ENCODE data around the gene ANKRD13C. TPM values are rescaled to one million over a fixed set of nuclear protein-coding genes. Genes with fewer than 3 reads are reported as not detected.
"Not testable (repeated sequence)": the region's sequence is repeated elsewhere in the genome, so short reads cannot be mapped to it uniquely, and the experiment has no call there.

Gene ANKRD13C, protein sequence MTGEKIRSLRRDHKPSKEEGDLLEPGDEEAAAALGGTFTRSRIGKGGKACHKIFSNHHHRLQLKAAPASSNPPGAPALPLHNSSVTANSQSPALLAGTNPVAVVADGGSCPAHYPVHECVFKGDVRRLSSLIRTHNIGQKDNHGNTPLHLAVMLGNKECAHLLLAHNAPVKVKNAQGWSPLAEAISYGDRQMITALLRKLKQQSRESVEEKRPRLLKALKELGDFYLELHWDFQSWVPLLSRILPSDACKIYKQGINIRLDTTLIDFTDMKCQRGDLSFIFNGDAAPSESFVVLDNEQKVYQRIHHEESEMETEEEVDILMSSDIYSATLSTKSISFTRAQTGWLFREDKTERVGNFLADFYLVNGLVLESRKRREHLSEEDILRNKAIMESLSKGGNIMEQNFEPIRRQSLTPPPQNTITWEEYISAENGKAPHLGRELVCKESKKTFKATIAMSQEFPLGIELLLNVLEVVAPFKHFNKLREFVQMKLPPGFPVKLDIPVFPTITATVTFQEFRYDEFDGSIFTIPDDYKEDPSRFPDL
- total RNA-seq = 36.9 TPM

- peak; percentile 99 for DNase-seq
Measured at GRCh38 chr1:70354332-70355110, at the start of gene ANKRD13C. ANKRD13C (minus strand) TSS chr1:70354722; CDS start chr1:70354408, 314 bp downstream.

DNA sequence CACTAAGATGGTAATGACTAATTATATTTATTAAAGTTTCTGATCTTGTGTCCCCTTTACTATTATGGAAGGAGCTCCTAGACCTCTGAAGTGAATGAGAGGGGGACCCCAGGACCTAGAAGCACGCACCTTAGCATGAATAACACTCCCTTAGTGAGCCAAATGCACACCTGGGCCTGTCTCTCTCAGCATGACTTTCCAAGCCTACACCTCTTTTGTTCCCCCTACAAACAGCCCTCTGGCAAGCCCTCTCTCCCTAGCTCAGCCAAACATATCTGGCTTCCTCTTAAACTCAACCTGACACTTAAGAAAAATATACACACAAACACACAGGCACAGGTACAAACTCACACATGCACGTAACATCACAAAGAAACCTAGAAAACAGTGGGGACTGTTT lies 49.2 kb upstream of the ANKRD13C start:
- no peak for DNase-seq

DNA sequence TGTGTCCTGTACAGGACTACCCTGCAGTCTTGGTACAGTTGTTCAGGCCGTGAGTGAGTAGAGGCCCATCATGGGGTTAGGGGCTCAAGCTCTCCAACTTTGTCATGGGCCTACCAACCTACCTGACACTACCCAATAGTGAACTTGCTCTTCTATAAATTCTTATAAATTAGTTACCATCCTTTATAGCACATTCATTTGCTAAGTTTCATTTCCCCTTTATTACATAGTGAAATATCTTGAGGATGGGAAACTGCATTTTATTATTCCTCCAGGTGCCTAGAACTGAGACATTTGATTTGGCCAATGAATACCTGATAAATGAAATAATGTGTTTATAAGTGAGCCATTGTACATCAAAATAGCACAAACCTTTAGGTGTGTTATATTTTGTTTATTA lies 47.5 kb upstream of the ANKRD13C start:
- DNase-seq = no peak

- no peak for DNase-seq
Measured at GRCh38 chr1:70400335-70400734, 45.8 kb upstream of the ANKRD13C start.

GRCh38 chr1:70397013-70397412 lies 42.5 kb upstream of the ANKRD13C start:
- DNase-seq = no peak

GRCh38 chr1:70396607-70397006 lies 42.1 kb upstream of the ANKRD13C start:
- DNase-seq = no peak

DNA sequence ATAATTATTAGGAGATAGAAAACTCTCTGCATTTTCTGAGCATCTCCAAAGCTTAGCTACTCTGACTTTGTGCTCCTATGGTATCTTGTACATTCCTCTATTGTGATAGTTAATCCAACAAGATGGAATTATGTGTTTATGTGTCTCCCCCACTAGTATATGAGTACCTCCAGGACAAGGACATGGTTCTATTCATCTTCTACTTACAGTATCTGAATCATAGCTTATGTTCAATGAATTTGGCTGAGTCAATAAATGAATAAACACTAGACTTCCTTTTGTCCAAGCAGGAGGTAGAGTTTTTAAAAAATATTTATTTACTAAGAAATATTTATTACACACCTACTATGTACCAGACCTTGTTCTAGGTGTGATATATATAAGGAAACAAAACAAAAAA lies 38.1 kb upstream of the ANKRD13C start:
- no peak for DNase-seq

GRCh38 chr1:70387507-70387906 lies 33.0 kb upstream of the ANKRD13C start:
- DNase-seq = no peak

GRCh38 chr1:70386121-70386520 lies 31.6 kb upstream of the ANKRD13C start:
- no peak for DNase-seq

DNA sequence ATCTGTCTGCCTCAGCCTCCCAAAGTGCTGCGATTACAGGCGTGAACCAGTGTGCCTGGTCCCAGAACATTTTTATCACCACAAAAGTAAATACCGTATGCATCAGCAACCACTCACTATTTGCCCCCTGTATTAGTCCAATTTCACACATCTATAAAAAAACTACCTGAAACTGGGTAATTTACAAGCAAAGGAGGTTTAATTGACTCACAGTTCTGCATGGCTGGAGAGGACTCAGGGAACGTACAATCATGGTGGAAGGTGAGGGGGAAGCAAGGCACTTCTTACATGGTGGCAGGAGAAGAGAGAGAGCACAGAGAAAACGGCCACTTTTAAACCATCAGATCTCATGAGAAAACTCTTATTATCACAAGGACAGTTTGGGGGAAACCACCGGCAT lies 31.0 kb upstream of the ANKRD13C start:
- no peak for DNase-seq

DNA sequence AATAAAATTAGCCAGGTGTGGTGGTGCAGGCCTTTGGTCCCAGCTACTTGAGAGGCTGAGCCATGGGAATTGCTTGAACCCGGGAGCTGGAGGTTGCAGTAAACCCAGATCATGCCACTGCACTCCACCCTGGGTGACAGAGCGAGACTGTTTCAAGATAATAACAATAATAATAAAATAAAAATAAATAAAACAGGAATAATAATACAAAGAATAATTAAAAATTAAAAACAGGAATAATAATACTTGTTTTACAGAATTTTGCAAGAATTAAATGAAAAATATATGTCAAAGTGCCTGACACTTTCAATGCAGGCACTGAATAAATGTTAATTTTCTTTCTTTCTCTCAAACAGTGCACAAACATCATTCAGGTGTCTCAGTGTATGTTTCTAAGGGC lies 30.0 kb upstream of the ANKRD13C start:
- DNase-seq = no peak

DNA sequence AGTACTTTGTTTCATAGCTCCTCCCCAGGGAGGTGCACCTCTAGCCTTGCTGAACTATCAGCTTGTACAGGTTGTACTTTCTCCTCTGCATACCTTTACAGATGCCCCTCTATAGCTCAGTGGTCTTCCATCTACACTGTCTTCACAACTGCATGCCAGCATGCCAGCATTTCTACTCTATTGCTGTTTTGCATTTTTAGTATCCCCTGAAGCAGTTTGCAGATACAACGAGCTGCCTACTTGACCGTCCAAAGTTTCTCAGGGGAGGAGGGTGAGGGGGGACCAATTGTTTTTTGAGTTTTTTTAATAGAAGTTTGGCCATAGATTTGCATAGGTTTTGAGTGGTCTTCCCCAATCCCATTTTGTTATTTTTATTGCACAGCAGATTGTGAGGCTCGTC lies 29.0 kb upstream of the ANKRD13C start:
- no peak for DNase-seq

DNA sequence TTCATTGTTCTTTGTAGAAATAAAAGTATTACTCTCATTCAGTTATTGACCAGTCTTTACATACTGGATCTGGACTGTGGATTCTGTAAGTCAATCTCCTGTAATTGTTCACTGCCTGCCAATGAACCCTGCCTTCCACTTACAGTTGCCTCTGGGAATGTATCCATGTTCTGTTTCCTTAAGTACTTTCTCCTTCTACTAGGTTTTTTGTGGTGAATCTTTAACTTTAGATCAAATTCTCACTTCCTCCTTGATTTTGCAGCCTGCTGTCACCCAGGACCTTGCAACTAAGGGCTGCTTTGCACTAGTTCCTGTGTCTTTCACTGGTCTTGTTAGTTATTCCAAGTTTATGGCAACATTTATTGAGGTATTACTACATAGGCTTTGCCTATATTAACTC lies 28.2 kb upstream of the ANKRD13C start:
- DNase-seq = no peak

- DNase-seq = no peak
Measured at GRCh38 chr1:70376196-70376595, 21.7 kb upstream of the ANKRD13C start.

- not testable (repeated sequence) for DNase-seq
Measured at GRCh38 chr1:70373580-70373979, 19.1 kb upstream of the ANKRD13C start.

DNA sequence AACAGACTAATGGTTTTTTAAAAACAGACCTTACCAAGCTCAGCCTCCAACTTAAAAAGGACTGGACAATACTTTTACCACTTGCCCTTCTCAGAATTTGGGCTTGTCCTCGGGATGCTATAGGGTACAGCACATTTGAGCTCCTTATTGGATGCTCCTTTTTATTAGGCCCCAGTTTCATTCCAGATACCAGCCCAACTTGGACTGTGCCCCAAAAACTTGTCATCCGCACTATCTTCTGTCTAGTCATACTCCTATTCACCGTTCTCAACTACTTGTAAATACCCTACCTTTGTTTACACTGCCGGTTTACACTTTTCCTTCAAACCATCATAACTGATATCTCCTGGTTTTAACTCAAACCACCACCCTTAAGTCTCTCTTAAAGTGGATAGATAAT lies 17.9 kb upstream of the ANKRD13C start:
- DNase-seq = no peak

- not testable (repeated sequence) for DNase-seq
Measured at GRCh38 chr1:70371586-70371985, 17.1 kb upstream of the ANKRD13C start.

DNA sequence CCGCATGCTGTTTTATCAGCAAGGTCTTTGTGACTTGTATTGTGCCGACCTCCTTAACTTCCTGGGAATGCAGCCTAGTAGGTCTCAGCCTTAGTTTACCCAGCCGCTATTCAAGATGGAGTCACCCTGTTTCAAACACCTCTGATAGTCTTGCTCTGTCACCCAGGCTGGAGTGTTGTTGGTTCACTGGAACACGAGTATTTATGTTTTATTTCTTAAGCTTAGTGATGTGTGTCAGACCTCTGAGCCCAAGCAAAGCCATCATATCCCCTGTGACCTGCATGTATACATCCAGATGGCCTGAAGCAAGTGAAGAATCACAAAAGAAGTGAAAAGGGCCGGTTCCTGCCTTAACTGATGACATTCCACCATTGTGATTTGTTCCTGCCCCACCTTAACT lies 12.9 kb upstream of the ANKRD13C start:
- DNase-seq = not testable (repeated sequence)

GRCh38 chr1:70366997-70367396 lies 12.5 kb upstream of the ANKRD13C start:
- DNase-seq = not testable (repeated sequence)

DNA sequence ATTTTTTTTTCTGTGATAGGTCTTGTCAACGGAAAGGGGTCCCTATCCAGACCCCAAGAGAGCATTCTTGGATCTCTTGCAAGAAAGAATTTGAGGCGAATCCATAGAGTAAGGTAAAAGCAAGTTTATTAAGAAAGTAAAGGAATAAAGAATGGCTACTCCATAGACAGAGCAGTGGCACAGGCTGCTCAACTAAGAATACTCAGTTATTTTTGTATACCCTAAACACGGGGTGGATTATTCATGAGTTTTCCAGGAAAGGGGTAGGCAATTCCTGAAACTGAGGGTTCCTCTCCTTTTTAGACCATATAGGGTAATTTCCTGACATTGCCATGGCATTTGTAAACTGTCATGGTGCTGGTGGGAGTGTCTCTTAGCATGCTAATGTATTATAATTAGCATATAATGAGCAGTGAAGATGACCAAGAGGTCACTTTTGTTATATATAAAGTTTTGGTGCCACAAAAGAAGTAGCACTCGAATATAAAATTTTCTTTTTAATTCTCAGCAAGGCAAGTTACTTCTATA lies 12.0 kb upstream of the ANKRD13C start:
- DNase-seq = not testable (repeated sequence)

GRCh38 chr1:70364439-70364838 lies 9.9 kb upstream of the ANKRD13C start:
- no peak for DNase-seq

DNA sequence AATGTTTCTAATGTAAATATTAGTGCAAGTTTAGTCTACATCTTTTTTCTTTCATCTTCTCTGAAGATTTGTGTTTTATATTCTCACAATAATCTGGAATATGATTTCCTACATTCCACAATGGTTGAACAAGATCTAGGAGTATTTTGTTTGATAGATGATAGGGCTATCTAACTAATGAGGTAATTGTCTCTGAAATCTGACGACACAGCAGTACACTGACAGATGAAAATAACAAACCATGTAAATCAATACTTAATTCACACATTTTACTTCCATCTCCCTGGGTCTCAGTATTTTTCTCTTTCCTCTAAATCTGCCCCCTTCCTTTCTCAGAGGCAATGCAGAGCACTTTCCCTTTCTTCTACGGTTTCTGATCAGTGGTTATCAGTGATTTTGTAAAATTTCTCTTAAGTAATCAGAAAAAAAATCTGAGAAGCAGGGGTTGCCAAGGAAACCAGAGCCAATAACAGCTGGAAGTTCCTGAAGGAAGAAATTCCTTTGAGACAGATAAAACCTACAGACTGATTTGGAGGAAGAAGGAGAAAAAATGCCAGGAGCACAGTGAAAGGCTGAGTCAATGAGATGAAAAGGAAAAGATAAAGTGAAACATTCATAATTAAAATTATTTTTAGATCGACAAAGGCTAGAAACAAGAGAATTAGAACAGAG lies 7.3 kb upstream of the ANKRD13C start:
- DNase-seq = no peak
